ENCODE data around the gene MAP3K21.
A peak's percentile ranks its signal among the peaks of the same experiment; 100 is the strongest.

MAP3K21 gene

DNA sequence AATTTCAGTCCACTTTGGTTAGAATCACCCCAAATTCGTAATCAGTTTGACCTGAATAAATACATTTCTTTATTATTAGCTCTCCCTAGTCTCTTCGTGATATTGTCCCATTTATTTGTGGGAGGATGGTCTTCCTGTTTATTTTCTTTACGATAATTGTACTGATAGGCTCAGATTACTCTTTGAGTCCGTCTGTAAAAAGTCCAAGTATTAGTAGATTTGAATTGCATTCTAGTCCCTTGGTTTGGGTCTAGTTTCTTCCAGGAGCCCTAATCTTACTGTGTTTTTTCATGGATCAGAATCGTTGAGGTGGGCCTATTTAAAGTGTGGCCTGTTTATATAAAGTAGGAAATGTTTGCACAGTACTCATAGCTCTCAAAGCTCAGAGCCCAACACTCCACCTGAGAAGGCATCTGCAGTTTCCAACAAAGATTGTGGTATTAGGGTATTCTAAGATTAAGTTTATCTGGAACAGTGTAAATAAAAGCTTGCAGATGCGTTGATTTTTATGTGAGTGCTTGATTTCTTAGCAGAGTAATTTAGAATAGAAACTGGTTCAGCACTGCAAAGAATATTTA lies 33.1 kb downstream of the MAP3K21 start:
- peak; percentile 26 for DNase-seq

GRCh38 chr1:233361876-233362275 lies 34.4 kb downstream of the MAP3K21 start:
- DNase-seq = no peak

DNA sequence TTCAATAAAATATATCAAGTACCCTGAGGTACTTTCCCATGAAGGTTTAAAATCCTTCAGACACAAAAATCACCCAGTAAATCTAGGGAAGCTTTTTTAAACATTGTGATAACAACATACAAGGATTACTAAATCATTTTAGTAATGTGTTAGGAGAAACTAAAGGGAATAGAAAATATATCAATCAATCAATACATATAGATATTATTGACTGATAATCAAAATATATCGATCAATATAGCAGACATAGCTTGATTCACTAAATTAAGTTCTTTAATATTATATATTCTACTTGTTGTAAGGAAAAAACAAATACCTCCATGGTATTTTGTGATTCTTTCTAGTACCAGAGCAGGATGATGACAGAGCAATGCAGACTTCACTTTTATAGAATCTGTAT lies 35.2 kb downstream of the MAP3K21 start:
- DNase-seq = no peak

- DNase-seq = no peak
Measured at GRCh38 chr1:233364026-233364425, 36.5 kb downstream of the MAP3K21 start.

- peak; percentile 50 for DNase-seq
Measured at GRCh38 chr1:233364695-233365539, 37.4 kb downstream of the MAP3K21 start.

GRCh38 chr1:233366575-233366974 lies 39.1 kb downstream of the MAP3K21 start:
- DNase-seq = no peak

DNA sequence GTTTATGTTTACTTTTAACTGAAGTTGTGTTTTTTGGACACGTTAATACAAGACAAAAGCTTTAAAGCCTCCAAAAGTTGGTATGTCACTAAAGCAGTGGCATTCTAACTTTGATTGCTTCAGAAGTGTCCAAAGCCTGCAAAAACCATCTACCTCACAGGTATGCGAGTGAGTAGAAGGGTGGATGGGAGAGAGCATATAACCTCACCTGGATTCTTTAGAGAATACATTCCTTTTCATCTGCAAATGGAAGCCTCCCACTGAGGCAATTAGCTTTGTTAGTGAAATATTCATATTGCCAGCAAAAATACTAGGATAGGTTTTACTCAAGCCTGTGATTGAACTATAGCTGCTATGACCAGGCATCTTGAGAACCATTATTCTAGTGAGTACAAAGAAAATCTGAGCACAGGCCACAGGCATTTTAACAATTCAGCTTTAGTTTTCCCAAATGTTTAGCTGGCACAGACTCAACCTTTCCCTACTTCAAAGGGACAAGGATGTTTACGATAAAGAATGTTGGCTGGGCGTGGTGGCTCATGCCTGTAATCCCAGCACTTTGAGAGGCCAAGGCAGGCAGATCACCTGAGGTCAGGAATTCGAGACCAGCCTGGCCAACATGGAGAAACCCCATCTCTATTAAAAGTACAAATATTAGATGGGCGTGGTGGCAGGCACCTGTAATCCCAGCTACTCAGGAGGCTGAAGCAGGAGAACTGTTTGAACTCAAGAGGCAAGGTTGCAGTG lies 39.7 kb downstream of the MAP3K21 start:
- DNase-seq = no peak

GRCh38 chr1:233368106-233368788 lies 40.7 kb downstream of the MAP3K21 start:
- DNase-seq = no peak

GRCh38 chr1:233368789-233369130 lies 41.2 kb downstream of the MAP3K21 start:
- DNase-seq = no peak

DNA sequence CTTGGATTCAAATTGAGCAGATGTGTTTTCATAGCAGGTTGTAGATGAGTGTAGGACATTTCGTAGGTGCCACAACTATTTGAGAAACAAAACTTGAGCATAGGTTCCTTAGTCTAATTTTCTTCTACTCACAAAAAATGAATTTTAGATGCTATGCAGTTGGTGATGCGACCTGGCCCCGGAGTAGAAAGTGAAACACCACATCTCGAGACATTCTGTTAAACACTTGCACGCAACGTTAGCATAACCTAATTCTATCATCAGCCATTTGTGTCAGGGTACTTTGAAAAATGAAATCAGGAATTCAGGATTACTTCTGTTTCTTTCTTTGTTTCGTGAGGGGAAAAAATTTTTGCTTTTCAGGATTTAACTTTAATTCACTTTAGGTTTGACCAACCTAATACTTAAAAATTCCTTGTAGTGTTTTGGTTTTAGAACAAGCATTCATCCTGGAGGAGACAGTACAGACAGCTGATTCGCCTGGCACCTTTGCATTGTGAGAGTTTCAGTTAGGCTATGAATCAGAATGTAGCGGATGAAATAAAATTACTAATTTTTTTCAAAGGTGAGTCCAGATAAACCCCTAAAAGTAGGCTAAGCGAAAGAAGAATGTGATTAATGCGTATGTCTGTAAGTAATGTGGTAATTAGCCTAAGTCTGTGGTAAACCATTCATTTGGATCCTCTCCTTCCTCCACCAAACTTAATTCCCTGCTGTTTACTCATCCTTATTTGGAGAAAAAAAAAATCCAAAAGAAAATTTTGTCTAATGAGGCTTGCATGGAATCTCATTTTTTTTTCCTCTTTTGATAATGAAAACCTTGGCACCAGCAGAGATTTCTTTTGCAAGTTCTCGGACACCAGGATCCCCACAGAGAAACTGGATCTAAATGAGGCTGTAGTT lies 44.9 kb downstream of the MAP3K21 start:
- DNase-seq = no peak

DNA sequence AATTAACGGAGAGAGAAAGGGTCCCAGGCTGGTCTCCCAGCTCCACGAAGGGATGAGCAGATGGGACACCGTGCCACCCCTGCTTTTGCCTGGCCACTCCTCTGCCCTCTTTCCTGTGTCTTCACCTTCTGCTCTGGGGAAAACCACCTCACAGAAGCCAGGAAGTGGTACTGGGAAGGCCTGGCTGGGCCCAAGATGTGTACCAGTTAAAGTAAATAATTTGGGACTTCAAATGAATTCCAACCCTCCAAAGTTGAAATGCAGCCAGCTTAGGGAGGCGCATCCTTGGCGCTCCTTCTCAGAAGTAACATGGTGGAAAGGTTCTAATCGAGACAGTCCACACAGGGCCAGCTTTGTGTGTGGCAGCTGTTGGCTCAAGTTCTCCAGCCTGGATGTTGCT lies 45.7 kb downstream of the MAP3K21 start:
- DNase-seq = no peak

DNA sequence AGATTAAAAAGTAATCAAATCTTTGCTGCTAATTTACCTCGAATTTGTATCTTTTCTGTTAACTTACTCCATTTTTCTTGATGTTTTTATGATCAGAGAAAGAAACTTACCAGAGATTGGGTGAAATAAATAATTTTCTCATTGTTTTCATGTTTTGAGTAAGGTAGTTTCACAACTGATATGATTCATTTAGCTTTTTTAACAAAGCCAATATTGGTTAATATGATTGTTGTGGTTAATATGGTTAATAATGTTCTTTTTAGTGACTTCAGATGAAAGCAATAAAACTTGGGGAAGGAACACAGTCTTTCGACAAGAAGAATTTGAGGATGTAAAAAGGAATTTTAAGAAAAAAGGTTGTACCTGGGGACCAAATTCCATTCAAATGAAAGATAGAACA lies 48.1 kb downstream of the MAP3K21 start:
- no peak for DNase-seq

- peak; percentile 19 for DNase-seq
Measured at GRCh38 chr1:233376382-233377110, 49.0 kb downstream of the MAP3K21 start.

- no peak for DNase-seq
Measured at GRCh38 chr1:233379869-233380438, 52.4 kb downstream of the MAP3K21 start.

- no peak for DNase-seq
Measured at GRCh38 chr1:233381806-233382205, 54.3 kb downstream of the MAP3K21 start.

GRCh38 chr1:233383984-233384383 lies 56.5 kb downstream of the MAP3K21 start:
- DNase-seq = no peak

DNA sequence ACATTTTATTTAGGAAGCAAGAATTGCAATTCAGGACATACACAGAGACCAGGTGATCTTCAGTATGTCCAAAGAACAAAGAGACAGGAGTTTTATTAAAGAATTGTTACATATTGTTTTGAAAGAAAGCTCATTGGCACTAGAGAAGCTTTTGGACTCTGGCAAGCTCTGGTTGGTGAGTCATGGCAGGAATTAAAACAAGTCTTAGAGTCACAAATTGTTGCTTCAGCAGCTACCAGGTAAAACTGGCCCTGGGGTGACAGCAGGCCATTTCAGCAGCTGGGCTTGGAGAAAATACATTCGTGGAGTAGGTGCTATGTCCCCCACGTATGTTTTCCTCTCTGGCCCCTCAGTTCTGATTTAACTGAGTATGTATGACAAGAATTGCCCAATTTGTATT lies 58.8 kb downstream of the MAP3K21 start:
- no peak for DNase-seq

DNA sequence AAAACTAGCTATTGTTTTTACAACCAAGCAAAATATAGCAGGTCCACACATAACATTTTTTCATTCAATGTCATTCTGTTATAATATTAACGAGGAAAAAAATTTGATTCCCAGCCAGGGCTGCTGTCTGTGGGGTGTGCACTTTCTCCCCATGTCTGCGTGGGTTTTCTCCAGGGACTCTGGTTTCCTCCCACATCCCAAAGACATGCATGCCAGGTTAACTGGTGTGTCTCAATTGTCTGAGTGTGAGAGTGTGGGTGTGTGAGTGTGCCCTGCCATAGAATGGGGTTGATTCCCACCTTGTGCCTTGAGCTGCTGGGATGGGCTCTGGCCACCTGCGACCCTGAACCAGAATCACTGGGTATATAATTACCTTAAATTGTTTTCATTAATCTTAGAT lies 60.1 kb downstream of the MAP3K21 start:
- DNase-seq = no peak

DNA sequence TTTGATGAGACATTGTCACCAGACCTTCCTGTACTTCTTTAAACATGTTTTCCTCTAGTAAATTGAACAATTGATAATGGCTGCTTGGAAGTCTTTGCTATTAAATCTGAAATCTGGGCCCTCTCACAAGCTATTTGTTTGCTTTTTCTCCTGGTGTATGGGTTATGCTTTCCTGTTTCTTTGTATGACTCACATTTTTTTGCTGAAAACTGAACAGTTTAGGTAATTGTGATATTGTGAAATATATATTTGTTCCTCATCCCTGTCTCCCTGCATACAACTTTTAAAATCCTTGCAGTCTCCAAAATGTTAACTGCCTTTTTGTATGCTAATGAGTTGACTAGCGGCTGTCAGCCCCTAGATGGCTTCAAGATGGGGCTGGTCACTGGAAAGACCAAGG lies 61.6 kb downstream of the MAP3K21 start:
- DNase-seq = no peak

- DNase-seq = no peak
Measured at GRCh38 chr1:233389893-233390292, 62.4 kb downstream of the MAP3K21 start.

Data from DMS53 (cell line).